Heart left ventricle (tissue), 13 donors: ENCODE measurements around the gene TMEM156.
"Not testable (repeated sequence)": the region's sequence is repeated elsewhere in the genome, so short reads cannot be mapped to it uniquely, and the experiment has no call there.

ENCODE experiments used
- CTCF ChIP-seq, 12 donors: fragments of 200-600 bp; sonication (generic) in 4 of 12; IDR thresholded peaks; one replicate each; pipeline versions ENCODE4 v1.5.0 to v1.8.0; 2018 to 2022; ENCODE audit warnings: antibody characterized with exemption in 12 of 12, mild to moderate bottlenecking in 5 of 12
- POLR2A ChIP-seq, 2 donors: fragments of 450-650 bp; IDR thresholded peaks; one replicate each; pipeline ENCODE4 v1.6.1; 2017; ENCODE audit warnings: antibody characterized with exemption in 2 of 2, mild to moderate bottlenecking in 2 of 2, moderate library complexity in 2 of 2
- donor health status: ischemic (EF 13 %, LVEDD 7.1; RV severe dilation, severe dysfunction).
- donor health status: DM: no; HTN: yes; CAD: no.
- donor health status: DM: no; HTN: no; CAD: no.
- donor health status: ischemic (EF 25% LVEDD 6.9; RV normal size, moderate dysfunction).
- donor health status: ischemic (EF 25% LVEDD 5.7; RV mildly dilated, moderate dysfunction).
- donor health status: ischemic (EF 35%, LVEDD 5.7; RV mildly dilated, moderate dysfunction).
- donor health status: nonischemic (EF 11% LVEDD 7.7; RV severe dilation, severe dysfunction).
- donor health status: DM: yes; HTN: yes; CAD: no.
- donor health status: PGD.
- donor health status: ischemic (EF 29% LVEDD 5.4; RV normal size, mild dysfunction).
- donor health status: nonischemic (EF 23%, LVEDD 6.1; RV moderate dilation, normal function).

GRCh38 chr4:38941906-38942305 is 90.3 kb downstream of the TMEM156 start:
- TF ChIP-seq CTCF, POLR2A (IDR thresholded peaks at IDR 0.05): not testable (repeated sequence)
